ENCODE data around the gene TTC34.

GRCh38 chr1:2824999-2825398 lies 23.5 kb upstream of the TTC34 start:
- no peak for TF ChIP-seq POLR2AphosphoS5 (IDR thresholded peaks at IDR 0.05)
- TF ChIP-seq CTCF (IDR thresholded peaks at IDR 0.05), result no peak
